Right lobe of liver (tissue), 4 donors: Measurements from ENCODE around the gene MPIG6B.

ENCODE experiments used
- CTCF ChIP-seq, 4 donors: fragments of 200-600 bp in 3 of 4; fragments of 450-650 bp in 1 of 4; IDR thresholded peaks; one replicate each; pipeline versions ENCODE4 v1.5.1 to v1.8.0; 2016 to 2022; ENCODE audit warnings: antibody characterized with exemption in 4 of 4, mild to moderate bottlenecking in 2 of 4
- POLR2A ChIP-seq: fragments of 450-650 bp; IDR thresholded peaks from one replicate; pipeline ENCODE4 v1.6.1; 2017; ENCODE audit warnings: antibody characterized with exemption, mild to moderate bottlenecking
- donor health status: DM: no; HTN: no; CAD: no.
- donor health status: DM: no; HTN: no; CAD: no.
- donor health status: DM: no; HTN: yes; CAD: no.

GRCh38 chr6:31706599-31706998 is 16.6 kb upstream of the MPIG6B start, which contains the start of gene LY6G6F:
- no peak for TF ChIP-seq CTCF (IDR thresholded peaks at IDR 0.05)
- no peak for TF ChIP-seq POLR2A
